Mesodermal cell (in vitro differentiated cells): ENCODE results near the gene IRF2.

Experiments used
- H3K27ac ChIP-seq: 2 replicates; pipeline ENCODE4 v1.7.0; 2013; ENCODE audit warnings: mild to moderate bottlenecking, low read depth, low read length, moderate library complexity; ENCODE audit not compliant: severe bottlenecking
- H3K36me3 ChIP-seq: 2 replicates; pipeline ENCODE4 v1.7.1; 2013; ENCODE audit warnings: mild to moderate bottlenecking, low read length, moderate library complexity; ENCODE audit not compliant: control insufficient read depth, insufficient read depth
- H3K4me1 ChIP-seq: one replicate; pipeline ENCODE4 v1.7.1; 2013; ENCODE audit warnings: mild to moderate bottlenecking, low read length; ENCODE audit not compliant: insufficient read depth, control insufficient read depth, poor library complexity, severe bottlenecking
- H3K4me3 ChIP-seq: 2 replicates; pipeline ENCODE4 v1.7.0; 2013; ENCODE audit warnings: low read length, control low read depth, mild to moderate bottlenecking; ENCODE audit not compliant: insufficient read depth, poor library complexity, severe bottlenecking; ENCODE audit errors: extremely low read depth
- H3K9me3 ChIP-seq: 2 replicates; pipeline ENCODE4 v1.7.1; 2013; ENCODE audit warnings: mild to moderate bottlenecking, low read length, moderate library complexity; ENCODE audit not compliant: control insufficient read depth
- WGBS, 2 experiments: methylation state at CpG; one replicate each; pipeline ENCODE4 v1.1.5; 2013; ENCODE audit warnings: missing lambda C conversion rate in 2 of 2; ENCODE audit not compliant: insufficient coverage in 2 of 2; 5-methylcytosine and 5-hydroxymethylcytosine counted together

The IRF2 gene

GRCh38 chr4:184427687-184428086, 46.7 kb downstream of the IRF2 start:
- Histone ChIP-seq H3K36me3 (peaks cover 34% of the 10 kb centered on the region), H3K9me3 (no peaks in the 10 kb centered on the region), H3K4me1 (no peaks in the 10 kb centered on the region), H3K4me3 (no peak overlapping the region), H3K27ac (no peak overlapping the region)
- no CpG with 5 or more reads among the region's 1 CpG for WGBS, 2 experiments

- Histone ChIP-seq H3K36me3 (peaks cover 37% of the 10 kb centered on the region), H3K4me3 (no peak overlapping the region), H3K27ac (no peak overlapping the region), H3K4me1 (no peaks in the 10 kb centered on the region), H3K9me3 (no peaks in the 10 kb centered on the region)
- WGBS, 2 experiments = 94 to 100% methylated on average over 1 to 2 of the region's 3 CpGs
These were observed 47.3 kb downstream of the IRF2 start for GRCh38 chr4:184427093-184427492.

GRCh38 chr4:184424993-184425758, 49.2 kb downstream of the IRF2 start:
- H3K36me3 ChIP-seq = peaks cover 37% of the 10 kb centered on the region
- WGBS, 2 experiments = 93% methylated on average over 16 of the region's 17 CpGs
- no peak overlapping the region for H3K27ac ChIP-seq
- no peak overlapping the region for H3K4me3 ChIP-seq
- no peaks in the 10 kb centered on the region for H3K4me1 ChIP-seq
- no peaks in the 10 kb centered on the region for H3K9me3 ChIP-seq

- Histone ChIP-seq H3K4me3 (no peak overlapping the region), H3K27ac (no peak overlapping the region), H3K9me3 (no peaks in the 10 kb centered on the region), H3K4me1 (no peaks in the 10 kb centered on the region), H3K36me3 (peaks cover 37% of the 10 kb centered on the region)
- 100% methylated on average over 1 to 2 of the region's 3 CpGs for WGBS, 2 experiments
These were observed 50.1 kb downstream of the IRF2 start for GRCh38 chr4:184424279-184424678.

- peaks cover 4% of the 10 kb centered on the region for H3K4me1 ChIP-seq
- H3K36me3 ChIP-seq = peaks cover 34% of the 10 kb centered on the region
- no peak overlapping the region for H3K27ac ChIP-seq
- H3K9me3 ChIP-seq = no peaks in the 10 kb centered on the region
- 96% methylated on average over 8 to 10 of the region's 13 CpGs for WGBS, 2 experiments
- H3K4me3 ChIP-seq = no peak overlapping the region
These were observed 51.2 kb downstream of the IRF2 start for GRCh38 chr4:184423003-184423686.

- H3K36me3 ChIP-seq = peaks cover 31% of the 10 kb centered on the region
- H3K9me3 ChIP-seq = no peaks in the 10 kb centered on the region
- H3K4me3 ChIP-seq = no peak overlapping the region
- H3K27ac ChIP-seq = no peak overlapping the region
- peaks cover 11% of the 10 kb centered on the region for H3K4me1 ChIP-seq
- 100% methylated on average over 1 of the region's 3 CpGs; no CpG with 5 or more reads in 1 of the 2 experiments for WGBS, 2 experiments
These were observed 52.0 kb downstream of the IRF2 start for GRCh38 chr4:184422378-184422777.

GRCh38 chr4:184421533-184422155, 52.7 kb downstream of the IRF2 start:
- Histone ChIP-seq H3K4me3 (no peak overlapping the region), H3K4me1 (peaks cover 12% of the 10 kb centered on the region), H3K9me3 (no peaks in the 10 kb centered on the region), H3K36me3 (peaks cover 26% of the 10 kb centered on the region), H3K27ac (no peak overlapping the region)
- WGBS, 2 experiments = 96 to 98% methylated on average over 9 to 11 of the region's 11 CpGs

GRCh38 chr4:184420881-184421416, 53.4 kb downstream of the IRF2 start:
- WGBS, 2 experiments = 67 to 93% methylated on average over 2 of the region's 5 CpGs
- Histone ChIP-seq H3K36me3 (peaks cover 26% of the 10 kb centered on the region), H3K4me1 (peaks cover 12% of the 10 kb centered on the region), H3K27ac (no peak overlapping the region), H3K9me3 (no peaks in the 10 kb centered on the region), H3K4me3 (no peak overlapping the region)

GRCh38 chr4:184420402-184420801, 53.9 kb downstream of the IRF2 start:
- H3K36me3 ChIP-seq = peaks cover 31% of the 10 kb centered on the region
- H3K4me1 ChIP-seq = peaks cover 12% of the 10 kb centered on the region
- no peak overlapping the region for H3K4me3 ChIP-seq
- 93 to 100% methylated on average over 2 to 4 of the region's 5 CpGs for WGBS, 2 experiments
- H3K27ac ChIP-seq = no peak overlapping the region
- H3K9me3 ChIP-seq = no peaks in the 10 kb centered on the region

- H3K36me3 ChIP-seq = peaks cover 31% of the 10 kb centered on the region
- WGBS, 2 experiments = 98 to 100% methylated on average over 4 to 7 of the region's 7 CpGs
- H3K27ac ChIP-seq = no peak overlapping the region
- H3K4me1 ChIP-seq = peaks cover 12% of the 10 kb centered on the region
- H3K9me3 ChIP-seq = no peaks in the 10 kb centered on the region
- H3K4me3 ChIP-seq = no peak overlapping the region
These were observed 54.4 kb downstream of the IRF2 start for GRCh38 chr4:184419976-184420375.
